HuH-7 (cell line): ENCODE data around the gene JAML.
A peak's percentile ranks its signal among the peaks of the same experiment; 100 is the strongest.

Source experiments
- DNase-seq: peaks from one replicate; pipeline ENCODE4 v3.0.0; 2011; ENCODE audit warnings: low spot score

Gene JAML

GRCh38 chr11:118167253-118167652 lies 57.6 kb downstream of the JAML start:
- DNase-seq, result no peak

GRCh38 chr11:118166641-118167040 lies 58.2 kb downstream of the JAML start:
- no peak for DNase-seq

GRCh38 chr11:118164885-118165284 lies 59.9 kb downstream of the JAML start:
- DNase-seq, result no peak

GRCh38 chr11:118163494-118163893 lies 61.3 kb downstream of the JAML start:
- DNase-seq, result no peak

GRCh38 chr11:118162846-118163245 lies 62.0 kb downstream of the JAML start:
- DNase-seq, result no peak

- no peak for DNase-seq
Observed at GRCh38 chr11:118161786-118162185, 63.0 kb downstream of the JAML start.

GRCh38 chr11:118157186-118157895 lies 67.5 kb downstream of the JAML start:
- DNase-seq, result no peak

GRCh38 chr11:118156531-118157185 lies 68.2 kb downstream of the JAML start:
- DNase-seq, result peak; percentile 70

- no peak for DNase-seq
Observed at GRCh38 chr11:118155776-118156530, 68.9 kb downstream of the JAML start.

GRCh38 chr11:118154641-118155040 lies 70.2 kb downstream of the JAML start:
- no peak for DNase-seq

- DNase-seq, result no peak
Observed at GRCh38 chr11:118153976-118154375, 70.8 kb downstream of the JAML start.

GRCh38 chr11:118153516-118153915 lies 71.3 kb downstream of the JAML start:
- no peak for DNase-seq

- peak; percentile 74 for DNase-seq
Observed at GRCh38 chr11:118152552-118153471, 72.0 kb downstream of the JAML start, which contains the start of gene SCN4B. Gene SCN4B (minus strand): TSS chr11:118152823. CDS start chr11:118152673, 150 bp downstream.

GRCh38 chr11:118152020-118152551 lies 72.7 kb downstream of the JAML start:
- DNase-seq, result no peak

GRCh38 chr11:118151431-118151830 lies 73.4 kb downstream of the JAML start:
- DNase-seq, result no peak

GRCh38 chr11:118149493-118149892 lies 75.3 kb downstream of the JAML start:
- no peak for DNase-seq

GRCh38 chr11:118148856-118149255 lies 76.0 kb downstream of the JAML start:
- DNase-seq, result no peak

- DNase-seq, result no peak
Observed at GRCh38 chr11:118148240-118148639, 76.6 kb downstream of the JAML start.

GRCh38 chr11:118147502-118147901 lies 77.3 kb downstream of the JAML start:
- DNase-seq, result no peak

GRCh38 chr11:118146554-118146953 lies 78.3 kb downstream of the JAML start:
- DNase-seq, result no peak
